GM12878 (cell line): ENCODE measurements around the gene NANOS2. TPM values are rescaled to one million over a fixed set of nuclear protein-coding genes. Genes with fewer than 3 reads are reported as not detected.

Source experiments
- ATAC-seq: fragments of 200-7000 bp; cut with Tn5 transposase; 3 replicates; pipeline ENCODE4 v1.9.1; 2020; ENCODE audit warnings: mild to moderate bottlenecking, moderate library complexity
- BruUV-seq: library from RNA; stranded (reverse); fragments of 400-500 nt; replicated peaks from 2 replicates; lab custom pipeline; 2021; lab: Mats Ljungman, UMichigan
- CTCF ChIA-PET: fragments of 300-600 bp; sonication (Branson Sonifier 250); formaldehyde crosslinking; extraction: SDS; loops from one replicate; lab custom pipeline; 2021; ENCODE audit warnings: inconsistent platforms; lab: Yijun Ruan, JAX
- POLR2A ChIA-PET: fragments of 350-600 bp; formaldehyde crosslinking; extraction: SDS; loops from one replicate; lab custom pipeline; 2021; ENCODE audit warnings: inconsistent platforms; lab: Charles Lee
- RAD21 ChIA-PET: fragments of 300-600 bp; sonication (Branson Sonifier 250); formaldehyde crosslinking; loops from one replicate; lab custom pipeline; 2023; ENCODE audit warnings: antibody characterized with exemption; ENCODE audit not compliant: unreplicated experiment; lab: Charles Lee
- SMC1A ChIA-PET: fragments of 300-600 bp; sonication (Branson Sonifier 250); formaldehyde crosslinking; loops from one replicate; lab custom pipeline; 2023; ENCODE audit not compliant: unreplicated experiment, uncharacterized antibody; lab: Charles Lee
- DNase-seq: peaks from one replicate; pipeline ENCODE4 v3.0.0-alpha.2; 2011; ENCODE audit warnings: low read depth, low spot score
- FAIRE-seq: peaks from 3 replicates; lab custom pipeline; 2011; peaks lifted over from hg19 to GRCh38; lab: Jason Lieb, UNC
- H2AFZ ChIP-seq: 2 replicates; pipeline ENCODE4 v1.6.0; 2011; ENCODE audit warnings: low read depth, low read length, control low read depth; ENCODE audit not compliant: control insufficient read depth
- H3K27ac ChIP-seq: 2 replicates; pipeline ENCODE4 v1.5.1; 2011; ENCODE audit warnings: control low read depth; ENCODE audit not compliant: control insufficient read depth, insufficient read depth
- H3K27me3 ChIP-seq, 2 experiments: replicated peaks in 1 of 2; 2 replicates each; pipeline versions ENCODE4 v1.6.0 to v1.6.1; 2011; ENCODE audit warnings: low read length in 1 of 2; ENCODE audit not compliant: control insufficient read depth in 2 of 2, insufficient read depth in 2 of 2
- H3K36me3 ChIP-seq, 2 experiments: 2 replicates each; pipeline ENCODE4 v1.5.1; 2011; ENCODE audit warnings: low read length in 1 of 2; ENCODE audit not compliant: control insufficient read depth in 2 of 2, insufficient read depth in 2 of 2
- H3K4me1 ChIP-seq: 2 replicates; pipeline ENCODE4 v1.6.1; 2011; ENCODE audit warnings: mild to moderate bottlenecking, low read length, moderate library complexity, mixed read lengths; ENCODE audit not compliant: control insufficient read depth, insufficient read depth
- H3K4me2 ChIP-seq: 2 replicates; pipeline ENCODE4 v1.6.0; 2011; ENCODE audit warnings: control low read depth; ENCODE audit not compliant: control insufficient read depth, insufficient read depth
- H3K4me3 ChIP-seq: fragments of 200-600 bp; sonication (generic); 2 replicates; pipeline ENCODE4 v1.5.1; 2016
- H3K79me2 ChIP-seq: 2 replicates; pipeline ENCODE4 v1.6.0; 2011; ENCODE audit warnings: low read length; ENCODE audit not compliant: control insufficient read depth, insufficient read depth
- H3K9ac ChIP-seq: 2 replicates; pipeline ENCODE4 v1.8.0; 2011; ENCODE audit warnings: low read length, control low read depth, mixed read lengths; ENCODE audit not compliant: control insufficient read depth, insufficient read depth
- H3K9me3 ChIP-seq: replicated peaks from 3 replicates; pipeline ENCODE4 v1.5.1; 2011; ENCODE audit warnings: mild to moderate bottlenecking, low read length; ENCODE audit not compliant: control insufficient read depth, insufficient read depth
- H4K20me1 ChIP-seq: 2 replicates; pipeline ENCODE4 v1.6.0; 2011; ENCODE audit not compliant: control insufficient read depth, insufficient read depth
- BMI1 ChIP-seq: fragments of 450-650 bp; IDR thresholded peaks from 2 replicates; pipeline ENCODE4 v1.6.1; 2016; ENCODE audit warnings: mild to moderate bottlenecking, moderate library complexity, borderline replicate concordance
- EGR1 ChIP-seq, 2 experiments: IDR thresholded peaks; 1 replicate in 1 of 2; 2 replicates in 1 of 2; pipeline ENCODE4 v1.6.1; 2011 to 2012; ENCODE audit warnings: low read depth in 2 of 2, low read length in 2 of 2, borderline replicate concordance in 1 of 2, mild to moderate bottlenecking in 1 of 2, moderate library complexity in 1 of 2
- IKZF2 ChIP-seq, 2 experiments: fragments of 450-650 bp; IDR thresholded peaks; 2 replicates each; pipeline ENCODE4 v1.6.1; 2017; ENCODE audit warnings: mild to moderate bottlenecking in 2 of 2, moderate library complexity in 2 of 2
- KAT2A ChIP-seq: conservative IDR thresholded peaks from 2 replicates; pipeline ENCODE4 v1.6.1; 2011; ENCODE audit warnings: low read depth, low read length; ENCODE audit not compliant: control insufficient read depth
- POLR2AphosphoS2 ChIP-seq: IDR thresholded peaks from 2 replicates; pipeline ENCODE4 v1.6.1; 2011; ENCODE audit warnings: low read depth, mild to moderate bottlenecking, low read length, improper control_type of control experiment, moderate library complexity
- POU2F2 ChIP-seq: IDR thresholded peaks from 3 replicates; pipeline ENCODE4 v1.6.1; 2011; ENCODE audit warnings: low read depth, mild to moderate bottlenecking, low read length, borderline replicate concordance
- RB1 ChIP-seq: fragments of 450-650 bp; formaldehyde crosslinking; IDR thresholded peaks from 2 replicates; pipeline ENCODE4 v1.6.1; 2017; ENCODE audit warnings: mild to moderate bottlenecking, borderline replicate concordance
- SIN3A ChIP-seq: IDR thresholded peaks from 2 replicates; pipeline ENCODE4 v1.6.1; 2012; ENCODE audit warnings: low read depth, low read length, improper control_type of control experiment
- SMAD1 ChIP-seq: fragments of 450-650 bp; IDR thresholded peaks from 2 replicates; pipeline ENCODE4 v1.6.1; 2018; ENCODE audit warnings: mild to moderate bottlenecking, low read depth; ENCODE audit not compliant: partially characterized antibody
- SMC3 ChIP-seq: IDR thresholded peaks from 2 replicates; pipeline ENCODE4 v1.6.1; 2011; ENCODE audit warnings: low read length, improper control_type of control experiment, borderline replicate concordance
- ZNF274 ChIP-seq: IDR thresholded peaks from one replicate; pipeline ENCODE4 v1.8.0; 2011; ENCODE audit not compliant: insufficient read length, insufficient read depth
- ZNF622 ChIP-seq: fragments of 450-650 bp; IDR thresholded peaks from 2 replicates; pipeline ENCODE4 v1.6.1; 2017; ENCODE audit warnings: mild to moderate bottlenecking, inconsistent platforms
- ZZZ3 ChIP-seq: IDR thresholded peaks from 2 replicates; pipeline ENCODE4 v1.6.1; 2011; ENCODE audit warnings: low read depth; ENCODE audit not compliant: control insufficient read depth, insufficient read length
- WGBS: methylation state at CpG from one replicate; pipeline ENCODE4 v1.1.6; 2016; ENCODE audit warnings: low lambda C conversion rate; ENCODE audit not compliant: insufficient replicate concordance, insufficient coverage; ENCODE audit errors: missing lambda C conversion rate; 5-methylcytosine and 5-hydroxymethylcytosine counted together
- in situ Hi-C: fragments of 300-500 bp; cut with MboI; formaldehyde crosslinking; loops from 9 replicates; pipeline ENCODE4 v1.14.3; 2018; ENCODE audit warnings: mixed read lengths
- intact Hi-C: fragments of 100-400 bp; cut with micrococcal nuclease; formaldehyde crosslinking; loops from one replicate; pipeline ENCODE4 v1.14.2; 2022; ENCODE audit not compliant: unreplicated experiment
- polyA plus RNA-seq, 11 experiments: library from polyadenylated mRNA; depleted of rRNA in 4 of 11; unstranded in 6 of 11; stranded (reverse) in 5 of 11; fragments of >200 nt; fragmentation: Nextera tagmentation in 4 of 11; fragmentation: Illumina TruSeq in 1 of 11; extraction: Ambion mirVana in 4 of 11; extraction: Trizol in 1 of 11; gene quantifications; 1 replicate in 1 of 11; 2 replicates in 10 of 11; pipeline versions ENCODE4 v1.2.1 to v1.2.3, GENCODE V29; 2011 to 2016; ENCODE audit warnings: inconsistent platforms in 2 of 11, missing spikeins in 2 of 11, low read depth in 1 of 11
- total RNA-seq, 4 experiments: library from RNA; depleted of rRNA in 3 of 4; stranded (reverse); fragments of >200 nt in 3 of 4; fragmentation: Illumina TruSeq in 1 of 4; extraction: Trizol in 1 of 4; gene quantifications; 2 replicates each; pipeline versions ENCODE4 v1.2.1 to v1.2.3, GENCODE V29; 2013 to 2021
- TF ChIP-seq, protein P1 (sequence below): fragments of 450-650 bp; formaldehyde crosslinking; IDR thresholded peaks from 2 replicates; pipeline ENCODE4 v1.4.0; 2020; ENCODE audit warnings: mild to moderate bottlenecking, moderate library complexity
- TF ChIP-seq, protein P2 (sequence below): fragments of 450-650 bp; IDR thresholded peaks from 2 replicates; pipeline ENCODE4 v1.6.1; 2016; ENCODE audit warnings: mild to moderate bottlenecking
- TF ChIP-seq, protein P3 (sequence below): fragments of 450-650 bp; IDR thresholded peaks from 2 replicates; pipeline ENCODE4 v1.6.1; 2017; ENCODE audit warnings: mild to moderate bottlenecking, low read depth, inconsistent platforms; ENCODE audit not compliant: poor library complexity, severe bottlenecking

Gene NANOS2
- total and polyA plus RNA-seq, 10 of the 15 experiments (the other 5 are each of a cell fraction or from before 2014, with no cell fraction given): not detected

DNA sequence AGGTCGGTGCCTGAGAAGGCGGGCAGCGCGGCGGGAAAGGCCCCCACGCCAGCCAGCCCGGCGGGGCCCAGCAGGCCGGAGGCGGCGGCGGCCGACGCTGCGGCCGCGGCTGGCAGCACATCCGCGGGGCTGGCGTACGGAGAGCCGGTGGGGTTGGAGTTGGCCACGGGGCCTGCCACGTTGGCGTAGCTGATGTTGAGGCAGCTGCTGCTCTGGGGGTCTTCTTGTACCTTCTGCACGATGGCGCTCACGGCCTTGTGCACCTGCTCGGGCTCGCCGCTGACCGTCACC lies 25.9 kb upstream of the NANOS2 start:
- no peak overlapping the region for H2AFZ ChIP-seq
- in situ Hi-C loops: no loop called here
- TF ChIP-seq EGR1 (IDR thresholded peaks at IDR 0.05; ENCODE audit: borderline replicate concordance in 1 of 2, low read depth in 2 of 2, low read length in 2 of 2) (no peak), SMAD1 (no peak), POLR2AphosphoS2 (no peak), ZZZ3 (no peak), KAT2A (no peak), BMI1 (no peak), POU2F2 (no peak), ZNF622 (no peak), IKZF2 (IDR thresholded peaks at IDR 0.05) (no peak), ZNF274 (no peak), SIN3A (no peak), RB1 (no peak), SMC3 (no peak)
- TF ChIP-seq, protein P1, sequence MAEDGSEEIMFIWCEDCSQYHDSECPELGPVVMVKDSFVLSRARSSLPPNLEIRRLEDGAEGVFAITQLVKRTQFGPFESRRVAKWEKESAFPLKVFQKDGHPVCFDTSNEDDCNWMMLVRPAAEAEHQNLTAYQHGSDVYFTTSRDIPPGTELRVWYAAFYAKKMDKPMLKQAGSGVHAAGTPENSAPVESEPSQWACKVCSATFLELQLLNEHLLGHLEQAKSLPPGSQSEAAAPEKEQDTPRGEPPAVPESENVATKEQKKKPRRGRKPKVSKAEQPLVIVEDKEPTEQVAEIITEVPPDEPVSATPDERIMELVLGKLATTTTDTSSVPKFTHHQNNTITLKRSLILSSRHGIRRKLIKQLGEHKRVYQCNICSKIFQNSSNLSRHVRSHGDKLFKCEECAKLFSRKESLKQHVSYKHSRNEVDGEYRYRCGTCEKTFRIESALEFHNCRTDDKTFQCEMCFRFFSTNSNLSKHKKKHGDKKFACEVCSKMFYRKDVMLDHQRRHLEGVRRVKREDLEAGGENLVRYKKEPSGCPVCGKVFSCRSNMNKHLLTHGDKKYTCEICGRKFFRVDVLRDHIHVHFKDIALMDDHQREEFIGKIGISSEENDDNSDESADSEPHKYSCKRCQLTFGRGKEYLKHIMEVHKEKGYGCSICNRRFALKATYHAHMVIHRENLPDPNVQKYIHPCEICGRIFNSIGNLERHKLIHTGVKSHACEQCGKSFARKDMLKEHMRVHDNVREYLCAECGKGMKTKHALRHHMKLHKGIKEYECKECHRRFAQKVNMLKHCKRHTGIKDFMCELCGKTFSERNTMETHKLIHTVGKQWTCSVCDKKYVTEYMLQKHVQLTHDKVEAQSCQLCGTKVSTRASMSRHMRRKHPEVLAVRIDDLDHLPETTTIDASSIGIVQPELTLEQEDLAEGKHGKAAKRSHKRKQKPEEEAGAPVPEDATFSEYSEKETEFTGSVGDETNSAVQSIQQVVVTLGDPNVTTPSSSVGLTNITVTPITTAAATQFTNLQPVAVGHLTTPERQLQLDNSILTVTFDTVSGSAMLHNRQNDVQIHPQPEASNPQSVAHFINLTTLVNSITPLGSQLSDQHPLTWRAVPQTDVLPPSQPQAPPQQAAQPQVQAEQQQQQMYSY (CRISPR knock-in tag): no peak
- TF ChIP-seq, protein P2, sequence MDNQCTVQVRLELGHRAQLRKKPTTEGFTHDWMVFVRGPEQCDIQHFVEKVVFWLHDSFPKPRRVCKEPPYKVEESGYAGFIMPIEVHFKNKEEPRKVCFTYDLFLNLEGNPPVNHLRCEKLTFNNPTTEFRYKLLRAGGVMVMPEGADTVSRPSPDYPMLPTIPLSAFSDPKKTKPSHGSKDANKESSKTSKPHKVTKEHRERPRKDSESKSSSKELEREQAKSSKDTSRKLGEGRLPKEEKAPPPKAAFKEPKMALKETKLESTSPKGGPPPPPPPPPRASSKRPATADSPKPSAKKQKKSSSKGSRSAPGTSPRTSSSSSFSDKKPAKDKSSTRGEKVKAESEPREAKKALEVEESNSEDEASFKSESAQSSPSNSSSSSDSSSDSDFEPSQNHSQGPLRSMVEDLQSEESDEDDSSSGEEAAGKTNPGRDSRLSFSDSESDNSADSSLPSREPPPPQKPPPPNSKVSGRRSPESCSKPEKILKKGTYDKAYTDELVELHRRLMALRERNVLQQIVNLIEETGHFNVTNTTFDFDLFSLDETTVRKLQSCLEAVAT: no peak
- TF ChIP-seq, protein P3, sequence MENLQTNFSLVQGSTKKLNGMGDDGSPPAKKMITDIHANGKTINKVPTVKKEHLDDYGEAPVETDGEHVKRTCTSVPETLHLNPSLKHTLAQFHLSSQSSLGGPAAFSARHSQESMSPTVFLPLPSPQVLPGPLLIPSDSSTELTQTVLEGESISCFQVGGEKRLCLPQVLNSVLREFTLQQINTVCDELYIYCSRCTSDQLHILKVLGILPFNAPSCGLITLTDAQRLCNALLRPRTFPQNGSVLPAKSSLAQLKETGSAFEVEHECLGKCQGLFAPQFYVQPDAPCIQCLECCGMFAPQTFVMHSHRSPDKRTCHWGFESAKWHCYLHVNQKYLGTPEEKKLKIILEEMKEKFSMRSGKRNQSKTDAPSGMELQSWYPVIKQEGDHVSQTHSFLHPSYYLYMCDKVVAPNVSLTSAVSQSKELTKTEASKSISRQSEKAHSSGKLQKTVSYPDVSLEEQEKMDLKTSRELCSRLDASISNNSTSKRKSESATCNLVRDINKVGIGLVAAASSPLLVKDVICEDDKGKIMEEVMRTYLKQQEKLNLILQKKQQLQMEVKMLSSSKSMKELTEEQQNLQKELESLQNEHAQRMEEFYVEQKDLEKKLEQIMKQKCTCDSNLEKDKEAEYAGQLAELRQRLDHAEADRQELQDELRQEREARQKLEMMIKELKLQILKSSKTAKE: no peak
- FAIRE-seq (no peak), DNase-seq (no peak), ATAC-seq (no peak)
- H3K36me3 ChIP-seq: no peaks in the 10 kb centered on the region
- WGBS: 59% methylated on average over 31 of the region's 32 CpGs
- intact Hi-C loops: no loop called here
- H3K4me1 ChIP-seq: no peaks in the 10 kb centered on the region
- H3K79me2 ChIP-seq: no peaks in the 10 kb centered on the region
- H3K4me3 ChIP-seq: no peak overlapping the region
- H3K4me2 ChIP-seq: no peak overlapping the region
- no peak overlapping the region for H3K27ac ChIP-seq
- ChIA-PET RAD21 (no interaction called here), CTCF (no interaction called here), POLR2A (no interaction called here), SMC1A (no interaction called here)
- no TSS peak for BruUV-seq
- H4K20me1 ChIP-seq: no peaks in the 10 kb centered on the region
- H3K9ac ChIP-seq: no peak overlapping the region
- H3K27me3 ChIP-seq: no peaks in the 10 kb centered on the region
- H3K9me3 ChIP-seq: no peaks in the 10 kb centered on the region
